GM18868 (cell line): ENCODE data around the gene FAU.

ENCODE experiments used
- ATAC-seq: cut with Tn5 transposase; IDR thresholded peaks from one replicate; pipeline ENCODE4 v1.9.1; 2021; ENCODE audit warnings: mild to moderate bottlenecking, moderate library complexity; ENCODE audit not compliant: unreplicated experiment

The FAU gene

GRCh38 chr11:65083834-65084597 is 37.9 kb downstream of the FAU start, which contains the start of the genes CDCA5 and ZFPL1:
Gene CDCA5, minus strand, starts transcription at chr11:65084040. Its CDS starts 62 bp downstream, at chr11:65083978.
Gene ZFPL1, plus strand, starts transcription at chr11:65084222. Its CDS starts 477 bp downstream, at chr11:65084699.
- peak; percentile 84 for ATAC-seq

GRCh38 chr11:65083134-65083833 is 38.6 kb downstream of the FAU start:
- ATAC-seq: no peak

GRCh38 chr11:65078786-65079342 is 43.1 kb downstream of the FAU start:
- ATAC-seq: no peak

- ATAC-seq: no peak
Observed at GRCh38 chr11:65078151-65078550, 43.8 kb downstream of the FAU start.

- no peak for ATAC-seq
Observed at GRCh38 chr11:65077451-65077850, 44.5 kb downstream of the FAU start.

GRCh38 chr11:65072631-65072966 is 49.3 kb downstream of the FAU start:
- ATAC-seq: no peak

GRCh38 chr11:65071907-65072630 is 49.9 kb downstream of the FAU start:
- ATAC-seq: no peak
